ENCODE measurements around the gene MCM9. TPM values are rescaled to one million over a fixed set of nuclear protein-coding genes. Genes with fewer than 3 reads are reported as not detected.

MCM9 gene
- polyA plus RNA-seq, 2 of the 4 experiments (the other 2 are of a cell fraction), result 5.1 to 5.4 TPM

DNA sequence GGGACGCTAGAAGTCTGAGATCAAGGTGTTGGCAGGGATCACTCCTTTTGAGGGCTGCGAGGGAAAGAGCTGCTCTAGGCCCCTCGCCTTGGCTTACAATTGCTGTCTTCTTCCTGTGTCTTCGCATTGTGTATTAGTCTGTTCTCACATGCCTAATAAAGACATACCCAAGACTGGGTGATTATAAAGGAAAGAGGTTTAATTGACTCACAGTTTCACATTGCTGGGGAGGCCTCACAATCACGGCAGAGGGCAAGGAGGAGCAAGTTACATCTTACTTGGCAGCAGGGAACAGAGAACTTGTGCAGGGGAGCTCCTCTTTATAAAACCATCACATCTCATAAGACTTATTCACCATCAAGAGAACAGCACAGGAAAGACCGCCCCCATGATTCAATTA lies 143.5 kb downstream of the MCM9 start:
- ATAC-seq, result no peak
- H3K4me1 ChIP-seq, result no peaks in the 10 kb centered on the region
- no peak overlapping the region for H3K4me2 ChIP-seq
- no peak overlapping the region for H3K4me3 ChIP-seq
- FAIRE-seq, result no peak
- CTCF ChIA-PET, result interaction anchor here (2.1 kb wide), 1 partner anchor 9 kb away, joined by 12 read pairs; no protein-coding TSS in a partner anchor
- POLR2A ChIA-PET, result no interaction called here
- no peak for DNase-seq (ENCODE audit: low read depth in 1 of 2, low spot score in 1 of 2)
- H3K27ac ChIP-seq, result no peak overlapping the region
- 73% methylated on average over 5 of the region's 6 CpGs for WGBS (ENCODE audit: missing lambda C conversion rate)
- H3K9me3 ChIP-seq, result no peaks in the 10 kb centered on the region
- TF ChIP-seq MAFK (IDR thresholded peaks at IDR 0.05; ENCODE audit: partially characterized antibody) (no peak), EHF (CRISPR knock-in tag; IDR thresholded peaks at IDR 0.05) (no peak), EP300 (IDR thresholded peaks at IDR 0.05) (no peak), FOSL2 (IDR thresholded peaks at IDR 0.05) (no peak), FOSL2 (CRISPR knock-in tag; IDR thresholded peaks at IDR 0.05) (no peak), HOXB5 (CRISPR knock-in tag; IDR thresholded peaks at IDR 0.05) (no peak), NFE2L2 (conservative IDR thresholded peaks at IDR 0.05; ENCODE audit: low read length) (no peak), ZSCAN20 (CRISPR knock-in tag; IDR thresholded peaks at IDR 0.05) (no peak), PHF8 (IDR thresholded peaks at IDR 0.05; ENCODE audit: borderline replicate concordance, low read depth) (no peak), RNF2 (IDR thresholded peaks at IDR 0.05; ENCODE audit: borderline replicate concordance, low read depth) (no peak), FOSB (CRISPR knock-in tag; IDR thresholded peaks at IDR 0.05) (no peak), E2F6 (IDR thresholded peaks at IDR 0.05; ENCODE audit: borderline replicate concordance, low read depth) (no peak), KDM5A (IDR thresholded peaks at IDR 0.05) (no peak), HMGXB4 (CRISPR knock-in tag; IDR thresholded peaks at IDR 0.05; ENCODE audit: borderline replicate concordance) (no peak), KDM1A (IDR thresholded peaks at IDR 0.05; ENCODE audit: low read depth) (no peak), CBX2 (IDR thresholded peaks at IDR 0.05; ENCODE audit: borderline replicate concordance, low read depth) (no peak), SREBF2 (IDR thresholded peaks at IDR 0.05) (no peak), NR3C1 (IDR thresholded peaks at IDR 0.05) (no peak), CEBPB (IDR thresholded peaks at IDR 0.05) (no peak)
- TF ChIP-seq, protein P1, sequence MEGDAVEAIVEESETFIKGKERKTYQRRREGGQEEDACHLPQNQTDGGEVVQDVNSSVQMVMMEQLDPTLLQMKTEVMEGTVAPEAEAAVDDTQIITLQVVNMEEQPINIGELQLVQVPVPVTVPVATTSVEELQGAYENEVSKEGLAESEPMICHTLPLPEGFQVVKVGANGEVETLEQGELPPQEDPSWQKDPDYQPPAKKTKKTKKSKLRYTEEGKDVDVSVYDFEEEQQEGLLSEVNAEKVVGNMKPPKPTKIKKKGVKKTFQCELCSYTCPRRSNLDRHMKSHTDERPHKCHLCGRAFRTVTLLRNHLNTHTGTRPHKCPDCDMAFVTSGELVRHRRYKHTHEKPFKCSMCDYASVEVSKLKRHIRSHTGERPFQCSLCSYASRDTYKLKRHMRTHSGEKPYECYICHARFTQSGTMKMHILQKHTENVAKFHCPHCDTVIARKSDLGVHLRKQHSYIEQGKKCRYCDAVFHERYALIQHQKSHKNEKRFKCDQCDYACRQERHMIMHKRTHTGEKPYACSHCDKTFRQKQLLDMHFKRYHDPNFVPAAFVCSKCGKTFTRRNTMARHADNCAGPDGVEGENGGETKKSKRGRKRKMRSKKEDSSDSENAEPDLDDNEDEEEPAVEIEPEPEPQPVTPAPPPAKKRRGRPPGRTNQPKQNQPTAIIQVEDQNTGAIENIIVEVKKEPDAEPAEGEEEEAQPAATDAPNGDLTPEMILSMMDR (IDR thresholded peaks at IDR 0.05), result no peak
- TF ChIP-seq, protein P2, sequence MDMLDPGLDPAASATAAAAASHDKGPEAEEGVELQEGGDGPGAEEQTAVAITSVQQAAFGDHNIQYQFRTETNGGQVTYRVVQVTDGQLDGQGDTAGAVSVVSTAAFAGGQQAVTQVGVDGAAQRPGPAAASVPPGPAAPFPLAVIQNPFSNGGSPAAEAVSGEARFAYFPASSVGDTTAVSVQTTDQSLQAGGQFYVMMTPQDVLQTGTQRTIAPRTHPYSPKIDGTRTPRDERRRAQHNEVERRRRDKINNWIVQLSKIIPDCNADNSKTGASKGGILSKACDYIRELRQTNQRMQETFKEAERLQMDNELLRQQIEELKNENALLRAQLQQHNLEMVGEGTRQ (IDR thresholded peaks at IDR 0.05), result no peak

- 62% methylated on average over 4 of the region's 4 CpGs for WGBS (ENCODE audit: missing lambda C conversion rate)
Measured at GRCh38 chr6:118789954-118790353, 145.0 kb downstream of the MCM9 start.

More at GRCh38 chr6:118789954-118790353, 145.0 kb downstream of the MCM9 start:
- POLR2A ChIA-PET, result no interaction called here
- DNase-seq (ENCODE audit: low read depth in 1 of 2, low spot score in 1 of 2) (no peak), ATAC-seq (no peak), FAIRE-seq (no peak)
- no peaks in the 10 kb centered on the region for H3K9me3 ChIP-seq
- H3K4me1 ChIP-seq, result no peaks in the 10 kb centered on the region
- no peak overlapping the region for H3K4me3 ChIP-seq
- CTCF ChIA-PET, result interaction anchor here (1.5 kb wide), 1 partner anchor 13 kb away, joined by 4 read pairs; no protein-coding TSS in a partner anchor
- H3K4me2 ChIP-seq, result no peak overlapping the region
- H3K27ac ChIP-seq, result no peak overlapping the region
- TF ChIP-seq, protein P3, sequence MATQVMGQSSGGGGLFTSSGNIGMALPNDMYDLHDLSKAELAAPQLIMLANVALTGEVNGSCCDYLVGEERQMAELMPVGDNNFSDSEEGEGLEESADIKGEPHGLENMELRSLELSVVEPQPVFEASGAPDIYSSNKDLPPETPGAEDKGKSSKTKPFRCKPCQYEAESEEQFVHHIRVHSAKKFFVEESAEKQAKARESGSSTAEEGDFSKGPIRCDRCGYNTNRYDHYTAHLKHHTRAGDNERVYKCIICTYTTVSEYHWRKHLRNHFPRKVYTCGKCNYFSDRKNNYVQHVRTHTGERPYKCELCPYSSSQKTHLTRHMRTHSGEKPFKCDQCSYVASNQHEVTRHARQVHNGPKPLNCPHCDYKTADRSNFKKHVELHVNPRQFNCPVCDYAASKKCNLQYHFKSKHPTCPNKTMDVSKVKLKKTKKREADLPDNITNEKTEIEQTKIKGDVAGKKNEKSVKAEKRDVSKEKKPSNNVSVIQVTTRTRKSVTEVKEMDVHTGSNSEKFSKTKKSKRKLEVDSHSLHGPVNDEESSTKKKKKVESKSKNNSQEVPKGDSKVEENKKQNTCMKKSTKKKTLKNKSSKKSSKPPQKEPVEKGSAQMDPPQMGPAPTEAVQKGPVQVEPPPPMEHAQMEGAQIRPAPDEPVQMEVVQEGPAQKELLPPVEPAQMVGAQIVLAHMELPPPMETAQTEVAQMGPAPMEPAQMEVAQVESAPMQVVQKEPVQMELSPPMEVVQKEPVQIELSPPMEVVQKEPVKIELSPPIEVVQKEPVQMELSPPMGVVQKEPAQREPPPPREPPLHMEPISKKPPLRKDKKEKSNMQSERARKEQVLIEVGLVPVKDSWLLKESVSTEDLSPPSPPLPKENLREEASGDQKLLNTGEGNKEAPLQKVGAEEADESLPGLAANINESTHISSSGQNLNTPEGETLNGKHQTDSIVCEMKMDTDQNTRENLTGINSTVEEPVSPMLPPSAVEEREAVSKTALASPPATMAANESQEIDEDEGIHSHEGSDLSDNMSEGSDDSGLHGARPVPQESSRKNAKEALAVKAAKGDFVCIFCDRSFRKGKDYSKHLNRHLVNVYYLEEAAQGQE (IDR thresholded peaks at IDR 0.05), result no peak
- TF ChIP-seq KDM5A (IDR thresholded peaks at IDR 0.05), result no peak
- TF ChIP-seq ESRRA (IDR thresholded peaks at IDR 0.05; ENCODE audit: borderline replicate concordance, low read length), result no peak
- no peak for TF ChIP-seq ATOH8 (CRISPR knock-in tag; IDR thresholded peaks at IDR 0.05; ENCODE audit: low read depth)
- TF ChIP-seq TP53 (CRISPR knock-in tag; IDR thresholded peaks at IDR 0.05), result no peak
- no peak for TF ChIP-seq HOXB13 (CRISPR knock-in tag; IDR thresholded peaks at IDR 0.05; ENCODE audit: low read depth)
- no peak for TF ChIP-seq ZNF302 (CRISPR knock-in tag; IDR thresholded peaks at IDR 0.05)
- no peak for TF ChIP-seq CBX8 (IDR thresholded peaks at IDR 0.05)
- TF ChIP-seq ZSCAN20 (CRISPR knock-in tag; IDR thresholded peaks at IDR 0.05), result no peak
- TF ChIP-seq MAZ (IDR thresholded peaks at IDR 0.05; ENCODE audit: borderline replicate concordance, low read depth, low read length), result no peak

Measured in A549 (cell line).